ENCODE data around the gene HGFAC. TPM values are rescaled to one million over a fixed set of nuclear protein-coding genes. Genes with fewer than 3 reads are reported as not detected.

HGFAC gene
- total RNA-seq, 3 donors from 2014 or later (not counting 1 experiment from before 2014, with no cell fraction given): 0.43 to 0.54 TPM; not detected in 1

DNA sequence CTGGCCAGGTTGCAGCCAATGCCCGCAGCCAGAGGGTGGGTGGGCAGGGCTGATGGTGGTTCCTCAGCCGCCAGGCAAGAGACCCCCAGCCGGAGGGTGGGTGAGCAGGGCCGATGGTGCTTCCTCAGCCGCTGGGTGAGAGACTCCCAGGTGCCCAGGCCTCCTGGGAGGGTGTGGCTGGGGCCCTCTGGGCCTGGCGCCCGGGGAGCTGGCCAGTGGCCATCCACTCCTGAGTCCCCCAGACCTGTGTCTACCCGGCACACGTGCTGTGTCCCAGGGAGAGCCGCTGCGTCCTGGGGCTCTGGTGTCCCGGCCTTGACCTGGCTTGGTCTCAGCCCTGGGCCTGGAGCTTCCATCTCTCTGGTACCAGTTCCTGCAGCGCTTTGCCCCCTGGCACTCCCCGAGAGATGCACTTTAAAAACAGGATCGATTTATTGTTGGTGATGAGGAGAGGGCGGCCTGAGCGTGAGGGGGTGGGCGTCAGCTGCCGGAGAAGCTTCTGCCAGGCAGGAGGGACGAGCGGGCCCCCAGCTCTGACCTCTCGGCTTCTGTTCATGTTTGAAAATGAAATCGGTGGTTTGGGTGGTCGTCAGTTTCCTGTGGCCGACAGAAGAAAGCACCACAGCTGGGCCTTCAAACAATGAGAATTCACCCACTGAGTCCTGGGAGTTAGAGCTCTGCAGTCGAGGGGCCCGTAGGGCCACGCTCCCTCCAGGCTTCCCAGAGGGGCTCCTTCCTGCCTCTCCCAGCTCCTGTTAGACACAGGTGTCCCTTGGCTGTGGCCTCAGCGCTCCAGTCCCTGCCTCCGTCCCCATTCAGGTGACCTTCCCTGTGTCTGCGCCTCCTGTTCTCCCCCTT, 27.8 kb downstream of the HGFAC start:
- Histone ChIP-seq H3K27me3 (ENCODE audit: control insufficient read depth, insufficient read depth, low read length) (no peaks in the 10 kb centered on the region), H3K27ac (ENCODE audit: low read length) (no peak overlapping the region), H3K4me3 (ENCODE audit: low read length) (no peak overlapping the region), H3K4me1 (ENCODE audit: control insufficient read depth, insufficient read depth, low read length) (no peaks in the 10 kb centered on the region), H3K9me3 (ENCODE audit: control insufficient read depth, insufficient read depth, low read length) (no peaks in the 10 kb centered on the region), H3K36me3 (ENCODE audit: control insufficient read depth, insufficient read depth, low read length) (no peaks in the 10 kb centered on the region)
- TF ChIP-seq, protein P1, sequence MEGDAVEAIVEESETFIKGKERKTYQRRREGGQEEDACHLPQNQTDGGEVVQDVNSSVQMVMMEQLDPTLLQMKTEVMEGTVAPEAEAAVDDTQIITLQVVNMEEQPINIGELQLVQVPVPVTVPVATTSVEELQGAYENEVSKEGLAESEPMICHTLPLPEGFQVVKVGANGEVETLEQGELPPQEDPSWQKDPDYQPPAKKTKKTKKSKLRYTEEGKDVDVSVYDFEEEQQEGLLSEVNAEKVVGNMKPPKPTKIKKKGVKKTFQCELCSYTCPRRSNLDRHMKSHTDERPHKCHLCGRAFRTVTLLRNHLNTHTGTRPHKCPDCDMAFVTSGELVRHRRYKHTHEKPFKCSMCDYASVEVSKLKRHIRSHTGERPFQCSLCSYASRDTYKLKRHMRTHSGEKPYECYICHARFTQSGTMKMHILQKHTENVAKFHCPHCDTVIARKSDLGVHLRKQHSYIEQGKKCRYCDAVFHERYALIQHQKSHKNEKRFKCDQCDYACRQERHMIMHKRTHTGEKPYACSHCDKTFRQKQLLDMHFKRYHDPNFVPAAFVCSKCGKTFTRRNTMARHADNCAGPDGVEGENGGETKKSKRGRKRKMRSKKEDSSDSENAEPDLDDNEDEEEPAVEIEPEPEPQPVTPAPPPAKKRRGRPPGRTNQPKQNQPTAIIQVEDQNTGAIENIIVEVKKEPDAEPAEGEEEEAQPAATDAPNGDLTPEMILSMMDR (IDR thresholded peaks at IDR 0.05): no peak
- H3K36me3 Mint-ChIP-seq: no peaks in the 10 kb centered on the region
- intact Hi-C loops (cut with micrococcal nuclease): no loop called here
- ATAC-seq: no peak
- H3K4me1 Mint-ChIP-seq: no peaks in the 10 kb centered on the region
- DNase-seq: no peak
- H3K27me3 Mint-ChIP-seq (ENCODE audit: low read depth in 2 of 2): peaks cover 5 to 6% of the 10 kb centered on the region in 2 donors
- H3K27ac Mint-ChIP-seq: no peak overlapping the region
- WGBS (ENCODE audit: insufficient coverage): 86% methylated on average over 31 of the region's 31 CpGs
- no peak overlapping the region for H3K4me3 Mint-ChIP-seq
- H3K9me3 Mint-ChIP-seq: no peaks in the 10 kb centered on the region

DNA sequence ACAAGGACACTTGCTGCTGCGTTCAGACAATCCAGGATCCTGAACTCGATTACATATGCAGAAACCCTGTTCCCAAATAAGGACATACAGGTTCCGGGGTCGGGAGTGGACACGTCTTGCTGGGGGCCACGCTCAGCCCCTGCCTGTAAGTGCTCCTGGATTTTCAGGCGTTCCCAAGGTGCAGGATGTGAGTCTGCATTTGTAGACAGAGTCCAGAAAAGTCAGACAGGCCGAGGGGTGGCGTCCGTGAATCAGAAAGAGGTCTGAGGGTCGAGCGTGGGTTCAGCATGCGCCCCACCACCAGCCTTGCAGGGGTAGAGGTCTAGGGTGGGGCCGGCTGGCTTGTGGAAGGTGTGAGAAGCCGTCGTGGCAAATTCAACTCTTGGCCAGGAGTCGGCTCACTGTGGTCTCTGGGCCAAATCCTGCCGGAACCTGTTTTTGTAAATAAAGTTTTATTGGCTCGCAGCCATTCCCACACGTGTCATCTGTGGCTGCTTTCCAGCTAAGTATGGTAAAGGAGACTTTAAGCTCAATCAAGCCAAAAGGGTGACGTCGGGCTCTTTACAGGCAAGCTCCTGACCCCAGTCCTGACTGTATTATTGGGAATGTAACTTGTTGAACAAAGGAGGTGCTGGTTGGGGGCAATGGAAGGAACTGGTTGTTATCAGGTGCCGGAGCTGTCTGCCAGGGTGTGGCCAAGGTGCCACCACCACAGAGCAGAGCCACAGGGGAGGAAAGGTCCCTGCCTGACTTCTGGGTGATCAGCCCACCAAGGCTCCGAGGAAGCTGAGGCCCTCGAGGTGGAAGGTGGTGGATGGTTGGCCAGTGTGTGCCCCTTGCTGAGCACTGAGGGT, 28.7 kb downstream of the HGFAC start:
- Mint-ChIP-seq H3K4me3 (no peak overlapping the region), H3K4me1 (no peaks in the 10 kb centered on the region), H3K9me3 (no peaks in the 10 kb centered on the region), H3K27ac (no peak overlapping the region), H3K27me3 (ENCODE audit: low read depth in 2 of 2) (peaks cover 3 to 5% of the 10 kb centered on the region in 2 donors), H3K36me3 (no peaks in the 10 kb centered on the region)
- TF ChIP-seq, protein P1 (IDR thresholded peaks at IDR 0.05): no peak
- Histone ChIP-seq H3K4me3 (ENCODE audit: low read length) (no peak overlapping the region), H3K36me3 (ENCODE audit: control insufficient read depth, insufficient read depth, low read length) (no peaks in the 10 kb centered on the region), H3K9me3 (ENCODE audit: control insufficient read depth, insufficient read depth, low read length) (no peaks in the 10 kb centered on the region), H3K4me1 (ENCODE audit: control insufficient read depth, insufficient read depth, low read length) (no peaks in the 10 kb centered on the region), H3K27me3 (ENCODE audit: control insufficient read depth, insufficient read depth, low read length) (no peaks in the 10 kb centered on the region), H3K27ac (ENCODE audit: low read length) (no peak overlapping the region)
- intact Hi-C loops (cut with micrococcal nuclease): no loop called here
- no peak for DNase-seq
- ATAC-seq: no peak
- WGBS (ENCODE audit: insufficient coverage): 86% methylated on average over 25 of the region's 25 CpGs

GRCh38 chr4:3471098-3471760, 29.5 kb downstream of the HGFAC start:
- Histone ChIP-seq H3K36me3 (ENCODE audit: control insufficient read depth, insufficient read depth, low read length) (no peaks in the 10 kb centered on the region), H3K9me3 (ENCODE audit: control insufficient read depth, insufficient read depth, low read length) (no peaks in the 10 kb centered on the region), H3K27me3 (ENCODE audit: control insufficient read depth, insufficient read depth, low read length) (no peaks in the 10 kb centered on the region), H3K27ac (ENCODE audit: low read length) (no peak overlapping the region), H3K4me3 (ENCODE audit: low read length) (no peak overlapping the region), H3K4me1 (ENCODE audit: control insufficient read depth, insufficient read depth, low read length) (no peaks in the 10 kb centered on the region)
- H3K4me1 Mint-ChIP-seq: no peaks in the 10 kb centered on the region
- H3K27ac Mint-ChIP-seq: no peak overlapping the region
- no peaks in the 10 kb centered on the region for H3K36me3 Mint-ChIP-seq
- TF ChIP-seq, protein P1 (IDR thresholded peaks at IDR 0.05): no peak
- DNase-seq (no peak), ATAC-seq (no peak)
- no peak overlapping the region for H3K4me3 Mint-ChIP-seq
- intact Hi-C loops (cut with micrococcal nuclease): no loop called here
- 94% methylated on average over 23 of the region's 23 CpGs for WGBS (ENCODE audit: insufficient coverage)
- no peaks in the 10 kb centered on the region for H3K9me3 Mint-ChIP-seq
- peaks cover 3 to 5% of the 10 kb centered on the region in 2 donors for H3K27me3 Mint-ChIP-seq (ENCODE audit: low read depth in 2 of 2)

Data from natural killer cell (primary cell).